HG02973 (cell line): ENCODE measurements around the gene ANO4.

Experiments
- ATAC-seq: cut with Tn5 transposase; IDR thresholded peaks from one replicate; pipeline ENCODE4 v1.9.1; 2021; ENCODE audit warnings: moderate library complexity; ENCODE audit not compliant: unreplicated experiment

Gene ANO4

GRCh38 chr12:101172316-101172715 lies 377.7 kb downstream of the ANO4 start:
- ATAC-seq: no peak

GRCh38 chr12:101173197-101173749 lies 378.7 kb downstream of the ANO4 start:
- ATAC-seq: no peak

- no peak for ATAC-seq
Measured at GRCh38 chr12:101174541-101174940, 380.0 kb downstream of the ANO4 start.
